HG02642 (cell line): ENCODE data around the gene ABHD2.
A peak's percentile ranks its signal among the peaks of the same experiment; 100 is the strongest.
"Not testable (repeated sequence)": the region's sequence is repeated elsewhere in the genome, so short reads cannot be mapped to it uniquely, and the experiment has no call there.

Experiments used
- ATAC-seq: cut with Tn5 transposase; IDR thresholded peaks from one replicate; pipeline ENCODE4 v1.9.1; 2021; ENCODE audit warnings: mild to moderate bottlenecking; ENCODE audit not compliant: unreplicated experiment, poor library complexity

The ABHD2 gene, protein sequence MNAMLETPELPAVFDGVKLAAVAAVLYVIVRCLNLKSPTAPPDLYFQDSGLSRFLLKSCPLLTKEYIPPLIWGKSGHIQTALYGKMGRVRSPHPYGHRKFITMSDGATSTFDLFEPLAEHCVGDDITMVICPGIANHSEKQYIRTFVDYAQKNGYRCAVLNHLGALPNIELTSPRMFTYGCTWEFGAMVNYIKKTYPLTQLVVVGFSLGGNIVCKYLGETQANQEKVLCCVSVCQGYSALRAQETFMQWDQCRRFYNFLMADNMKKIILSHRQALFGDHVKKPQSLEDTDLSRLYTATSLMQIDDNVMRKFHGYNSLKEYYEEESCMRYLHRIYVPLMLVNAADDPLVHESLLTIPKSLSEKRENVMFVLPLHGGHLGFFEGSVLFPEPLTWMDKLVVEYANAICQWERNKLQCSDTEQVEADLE

DNA sequence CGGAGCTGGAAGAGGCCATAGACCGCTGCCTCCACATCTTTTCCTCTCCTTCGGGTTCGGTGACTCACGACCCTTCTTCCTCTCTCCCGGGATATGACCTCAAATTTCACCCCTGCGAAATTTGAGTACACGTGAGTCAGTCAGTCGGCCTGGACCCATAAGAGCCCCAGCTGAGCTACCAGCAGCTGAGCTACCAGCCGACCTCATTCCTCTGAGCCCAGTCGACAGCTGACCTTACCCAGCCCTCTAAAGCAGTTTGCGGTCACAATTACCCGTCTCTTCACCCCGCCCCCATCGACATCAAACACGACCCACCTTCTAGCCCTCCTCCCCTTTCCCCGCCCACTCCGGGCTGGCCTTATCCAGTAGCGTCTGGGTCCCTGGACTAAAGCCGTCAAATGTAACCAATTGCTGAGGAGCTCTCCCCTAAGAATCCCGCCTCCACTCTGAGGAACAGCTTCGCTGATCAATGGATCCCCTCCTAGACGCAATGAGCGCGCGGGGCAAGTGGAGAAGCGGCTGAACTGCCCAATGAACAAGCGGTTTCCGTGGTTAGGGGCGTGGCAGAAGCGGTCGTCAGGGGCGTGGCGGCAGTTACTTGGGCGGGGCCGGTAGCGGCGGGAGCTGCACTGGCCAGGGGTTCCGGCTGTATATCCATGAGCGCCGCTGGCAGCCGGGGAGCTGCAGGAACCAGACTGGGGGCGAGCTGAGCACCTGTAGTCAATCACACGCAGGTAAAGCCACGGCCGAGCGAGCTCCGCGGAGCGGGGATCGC lies at the start of gene ABHD2:
TSS of gene ABHD2 (plus strand) at position 627 of the 775 bp plus-strand sequence. CDS start 27,872 bp downstream, outside the sequence.
- peak; percentile 97 for ATAC-seq

DNA sequence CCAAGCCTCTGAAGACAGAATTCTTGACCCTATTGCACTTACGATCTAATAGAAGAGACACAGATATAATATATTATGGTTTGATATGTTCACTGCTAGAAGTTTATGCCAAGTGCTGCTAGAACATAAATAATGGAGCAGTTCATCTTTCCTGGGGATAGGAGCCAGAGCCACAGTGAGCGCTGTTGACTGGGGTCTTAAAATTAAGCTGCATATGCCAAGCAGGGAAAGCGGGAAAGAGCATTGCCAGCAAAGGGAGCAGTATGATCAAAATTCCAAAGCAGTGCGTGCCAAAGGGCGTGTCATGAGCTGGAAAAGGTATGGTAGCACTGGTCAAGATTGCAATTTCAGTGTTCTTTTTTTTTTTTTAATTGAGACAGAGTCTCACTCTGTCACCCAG lies 49.1 kb upstream of the ABHD2 start:
- no peak for ATAC-seq

DNA sequence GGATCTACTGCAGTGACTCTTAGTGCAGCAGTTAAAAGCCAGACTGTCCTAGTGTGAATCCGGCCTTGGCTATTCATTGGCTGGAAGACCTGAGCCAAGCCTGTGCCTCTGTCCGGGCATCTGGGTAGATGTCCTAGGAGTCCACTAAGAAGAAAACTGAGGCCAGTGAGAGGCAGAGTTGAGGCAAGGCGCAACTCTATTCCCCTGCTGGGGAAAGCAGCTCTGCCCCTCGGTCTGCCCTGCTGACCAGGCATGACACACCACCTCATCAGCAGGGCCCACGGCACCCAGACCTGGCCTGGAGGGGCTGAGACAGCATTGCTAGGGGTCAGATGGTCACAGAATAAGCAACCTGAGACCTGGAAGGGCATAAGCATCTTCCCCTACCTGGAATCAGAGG lies 46.7 kb upstream of the ABHD2 start:
- no peak for ATAC-seq

DNA sequence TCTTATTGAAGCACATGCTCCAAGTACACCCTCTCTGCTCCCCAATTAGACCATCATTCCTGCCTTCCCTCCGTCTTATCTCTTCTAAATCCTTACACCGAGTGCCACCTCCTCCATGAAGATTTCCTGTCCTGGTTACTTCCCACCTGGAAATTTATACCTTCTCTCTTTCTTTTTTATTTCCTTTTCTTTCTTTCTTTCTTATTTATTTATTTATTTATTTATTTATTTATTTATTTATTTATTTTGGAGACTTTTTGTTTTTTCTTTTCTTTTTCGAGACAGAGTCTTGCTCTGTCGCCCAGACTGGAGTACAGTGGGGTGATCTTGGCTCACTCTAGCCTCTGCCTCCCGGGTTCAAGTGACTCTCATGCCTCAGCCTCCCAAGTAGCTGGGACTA lies 45.9 kb upstream of the ABHD2 start:
- ATAC-seq = no peak

DNA sequence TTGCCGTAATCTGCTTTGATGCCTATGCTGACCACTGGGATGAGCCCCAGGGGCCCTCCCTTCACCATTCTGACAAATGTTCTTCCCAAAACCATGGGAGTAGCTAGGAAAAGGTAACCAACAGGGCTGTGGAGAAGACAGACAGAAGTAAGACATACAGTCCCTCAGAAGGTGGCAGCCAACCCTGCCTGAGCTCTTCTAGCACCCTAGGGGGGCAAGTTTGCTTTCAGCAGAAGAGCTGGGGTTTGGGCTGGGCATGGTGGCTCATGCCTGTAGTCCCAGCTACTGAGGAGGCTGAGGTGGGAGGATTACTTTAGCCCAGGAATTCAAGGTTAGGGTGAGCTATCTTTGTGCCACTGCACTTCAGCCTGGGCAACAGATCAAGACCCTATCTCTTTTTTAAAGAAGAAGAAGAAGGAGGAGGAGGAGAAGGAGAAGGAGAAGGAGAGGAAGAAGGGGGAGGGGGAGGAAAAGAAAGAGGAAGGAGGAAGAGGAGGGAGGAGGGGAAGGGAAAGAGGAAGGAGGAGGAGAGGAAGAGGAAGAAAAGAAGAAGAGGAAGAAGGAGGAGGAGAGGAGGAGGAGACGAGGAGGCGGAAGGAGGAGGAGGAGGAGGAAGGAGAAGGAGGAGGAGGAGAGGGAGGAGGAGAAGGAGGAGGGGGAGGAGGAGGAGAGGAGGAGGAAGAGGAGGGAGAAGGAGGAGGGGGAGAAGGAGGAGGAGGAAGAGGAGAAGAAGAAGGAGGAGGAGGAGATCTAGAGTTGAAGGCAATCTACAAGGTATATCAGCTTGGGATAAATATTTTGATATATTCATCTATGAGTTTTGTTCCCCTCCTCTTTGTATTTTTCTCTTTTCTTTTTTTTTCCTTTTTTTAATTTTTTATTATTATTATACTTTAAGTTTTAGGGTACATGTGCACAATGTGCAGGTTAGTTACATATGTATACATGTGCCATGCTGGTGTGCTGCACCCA lies 44.9 kb upstream of the ABHD2 start:
- no peak for ATAC-seq

DNA sequence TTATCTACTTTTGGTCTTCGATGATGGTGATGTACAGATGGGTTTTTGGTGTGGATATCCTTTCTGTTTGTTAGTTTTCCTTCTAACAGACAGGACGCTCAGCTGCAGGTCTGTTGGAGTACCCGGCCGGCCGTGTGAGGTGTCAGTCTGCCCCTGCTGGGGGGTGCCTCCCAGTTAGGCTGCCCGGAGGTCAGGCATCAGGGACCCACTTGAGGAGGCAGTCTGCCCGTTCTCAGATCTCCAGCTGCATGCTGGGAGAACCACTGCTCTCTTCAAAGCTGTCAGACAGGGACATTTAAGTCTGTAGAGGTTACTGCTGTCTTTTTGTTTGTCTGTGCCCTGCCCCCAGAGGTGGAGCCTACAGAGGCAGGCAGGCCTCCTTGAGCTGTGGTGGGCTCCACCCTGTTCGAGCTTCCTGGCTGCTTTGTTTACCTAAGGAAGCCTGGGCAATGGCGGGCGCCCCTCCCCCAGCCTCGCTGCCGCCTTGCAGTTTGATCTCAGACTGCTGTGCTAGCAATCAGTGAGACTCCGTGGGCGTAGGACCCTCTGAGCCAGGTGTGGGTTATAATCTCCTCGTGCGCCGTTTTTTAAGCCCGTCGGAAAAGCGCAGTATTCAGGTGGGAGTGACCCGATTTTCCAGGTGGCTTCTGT lies 39.1 kb upstream of the ABHD2 start:
- ATAC-seq = not testable (repeated sequence)

DNA sequence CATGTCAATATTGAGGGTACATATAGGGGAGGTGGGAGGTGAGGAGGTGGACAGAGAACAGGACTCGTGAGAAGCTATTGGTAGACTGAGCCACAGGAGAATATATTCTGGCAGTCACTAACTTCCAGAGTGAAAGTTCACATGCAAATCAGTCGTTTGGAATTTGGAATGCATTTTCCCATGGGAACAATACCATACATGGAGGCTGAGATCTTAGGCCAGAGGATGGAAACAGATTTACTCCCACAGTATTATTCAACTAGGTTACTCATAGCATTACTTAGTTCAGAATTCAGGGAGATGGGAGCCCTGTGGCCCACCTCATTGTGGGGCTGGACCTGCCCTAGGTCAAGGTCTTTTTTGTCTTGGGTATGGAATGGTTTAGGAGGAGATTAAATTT lies 36.4 kb upstream of the ABHD2 start:
- no peak for ATAC-seq

DNA sequence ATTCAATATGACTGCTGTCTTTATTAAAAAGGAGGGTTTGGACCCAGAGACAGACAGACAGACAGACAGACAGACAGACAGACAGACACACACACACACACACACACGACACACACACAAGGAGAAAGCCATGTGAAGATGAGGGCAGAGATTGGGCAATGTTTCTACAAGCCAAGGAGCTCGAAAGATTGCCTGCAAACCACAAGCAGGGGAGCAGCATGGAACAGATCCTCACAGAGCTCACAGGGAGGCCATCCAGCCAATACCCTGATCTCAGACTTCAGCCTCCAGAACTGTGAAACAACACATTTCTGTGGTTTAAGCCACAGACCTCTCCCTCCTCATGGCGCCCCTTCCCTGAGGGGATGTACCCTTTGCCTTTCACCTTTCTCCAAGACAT lies 35.8 kb upstream of the ABHD2 start:
- ATAC-seq = no peak

DNA sequence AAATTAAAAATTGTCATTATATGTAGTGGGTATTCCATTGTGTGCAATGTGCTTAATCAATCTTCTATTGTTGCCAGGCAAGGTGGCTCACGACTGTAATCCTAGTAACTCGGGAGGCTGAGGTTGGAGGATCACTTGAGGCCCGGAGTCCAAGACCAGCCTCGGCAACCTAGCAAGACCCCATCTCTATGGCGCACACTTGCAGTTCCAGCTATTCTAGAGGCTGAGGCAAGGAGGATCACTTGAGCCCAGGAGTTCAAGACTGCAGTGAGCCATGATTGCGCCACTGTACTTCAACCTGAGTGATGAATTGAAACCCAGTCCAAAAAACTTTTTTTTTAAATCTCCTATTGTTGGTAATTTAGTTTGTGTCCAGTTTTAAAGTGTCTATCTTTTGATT lies 33.4 kb upstream of the ABHD2 start:
- ATAC-seq = no peak

DNA sequence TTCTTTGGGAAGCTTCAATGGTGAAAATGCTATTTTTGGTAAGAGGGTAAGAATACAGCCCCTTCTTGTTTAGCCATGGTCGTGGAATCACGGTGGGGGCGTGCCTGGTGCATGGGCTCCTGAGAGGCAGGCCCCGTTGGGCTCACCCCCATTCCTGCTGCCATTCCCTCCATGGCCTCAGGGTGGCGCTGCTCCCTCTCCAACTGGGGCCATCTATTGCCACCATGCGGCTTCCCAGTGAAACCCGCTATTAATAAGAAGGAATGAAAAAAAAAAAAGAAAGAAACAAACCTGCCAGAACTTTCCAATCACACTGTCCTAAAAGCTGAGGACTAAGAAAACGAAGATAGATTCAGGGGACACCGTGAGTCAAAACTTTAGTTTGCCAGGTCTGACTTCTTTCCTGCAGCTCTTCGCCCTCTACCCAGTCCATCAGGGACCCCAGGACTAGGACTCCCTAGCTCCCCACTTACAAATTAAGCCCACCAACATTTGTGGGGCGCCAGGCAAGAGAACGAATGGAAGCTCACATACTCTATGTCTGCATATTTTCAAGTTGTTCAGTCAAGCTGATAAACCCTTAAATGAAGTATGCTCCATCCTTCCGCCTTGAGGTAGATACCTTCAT lies 30.6 kb upstream of the ABHD2 start:
- ATAC-seq = peak; percentile 76

DNA sequence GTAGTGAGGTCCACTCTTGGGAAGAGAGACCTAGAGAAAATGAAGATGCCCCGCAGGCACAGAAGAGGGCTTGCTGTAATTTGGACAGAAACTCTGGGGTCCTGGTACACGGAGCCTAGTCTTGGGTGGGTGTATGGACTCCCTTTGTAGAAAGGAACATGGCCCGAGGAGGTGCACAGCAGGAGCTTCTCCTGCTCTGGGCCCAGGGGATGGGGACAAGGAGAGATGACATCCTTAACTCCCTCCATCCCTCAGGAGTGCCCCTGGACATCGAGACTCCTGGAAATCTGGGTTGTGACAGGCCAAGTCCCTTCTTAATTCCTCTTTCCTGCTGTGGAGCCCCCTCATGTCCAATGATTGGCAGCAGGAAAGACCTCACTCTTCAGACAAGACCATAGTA lies 29.9 kb upstream of the ABHD2 start:
- ATAC-seq = no peak

DNA sequence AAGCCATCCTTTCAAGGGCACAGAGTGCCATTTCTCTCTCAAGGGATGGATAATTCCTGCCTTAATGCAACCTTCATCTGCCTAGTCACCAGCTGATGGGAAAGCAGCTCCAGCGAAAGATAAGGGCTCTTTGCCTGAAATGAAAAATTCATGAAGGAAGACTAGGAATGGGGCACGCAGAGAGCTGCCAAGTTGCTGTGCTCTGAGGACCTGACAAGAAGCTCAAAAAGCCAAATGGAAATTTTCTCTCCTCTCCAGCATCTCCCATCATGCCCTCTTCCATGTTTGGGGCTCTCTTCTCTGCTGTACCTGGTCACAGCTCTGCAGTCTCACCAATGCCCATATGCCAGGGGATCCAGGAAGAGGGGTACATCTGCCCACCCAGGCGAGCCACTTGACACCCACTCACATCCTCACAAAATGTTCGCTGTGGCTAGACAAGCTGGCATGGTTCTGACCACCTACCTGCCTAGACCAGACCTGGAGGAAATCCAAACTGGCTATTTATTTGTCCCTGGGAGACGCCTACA lies 29.3 kb upstream of the ABHD2 start:
- ATAC-seq = no peak

DNA sequence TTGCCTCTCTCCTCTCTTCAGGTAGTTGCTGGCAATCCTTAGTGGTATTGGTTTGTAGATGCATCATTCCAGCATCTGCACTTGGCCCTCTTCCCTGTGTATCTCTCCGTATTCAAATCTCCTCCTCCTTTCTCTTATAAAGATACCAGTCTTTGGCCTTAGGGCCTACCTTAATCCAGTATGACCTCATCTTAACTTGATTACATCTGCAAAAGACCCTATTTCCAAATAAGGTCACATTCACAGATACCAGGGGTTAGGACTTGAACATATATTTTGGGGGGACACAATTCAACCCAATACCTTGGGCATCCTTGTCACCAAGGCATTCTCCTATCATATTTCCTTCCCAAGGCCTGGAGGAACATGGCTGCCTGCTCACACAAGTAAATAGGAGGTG lies 22.0 kb upstream of the ABHD2 start:
- ATAC-seq = no peak

DNA sequence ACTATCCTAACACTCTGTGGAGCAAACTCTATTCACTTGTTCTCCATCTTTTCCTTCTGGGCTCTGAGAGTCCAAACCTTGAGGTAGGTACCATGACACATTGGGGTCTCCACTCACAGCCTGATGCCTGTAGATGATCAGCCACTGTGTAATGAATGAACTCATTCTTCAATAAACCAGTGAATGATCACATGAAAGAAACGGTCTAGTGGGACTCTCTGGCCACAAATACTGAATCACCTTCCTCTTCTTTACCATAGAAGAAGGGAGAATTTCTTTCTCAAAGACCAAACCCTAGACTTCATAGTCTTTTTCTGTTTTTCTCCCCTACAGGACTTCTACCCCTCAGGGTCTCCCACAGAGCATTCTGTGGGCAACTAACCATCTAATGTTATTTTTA lies 20.5 kb upstream of the ABHD2 start:
- peak; percentile 21 for ATAC-seq

DNA sequence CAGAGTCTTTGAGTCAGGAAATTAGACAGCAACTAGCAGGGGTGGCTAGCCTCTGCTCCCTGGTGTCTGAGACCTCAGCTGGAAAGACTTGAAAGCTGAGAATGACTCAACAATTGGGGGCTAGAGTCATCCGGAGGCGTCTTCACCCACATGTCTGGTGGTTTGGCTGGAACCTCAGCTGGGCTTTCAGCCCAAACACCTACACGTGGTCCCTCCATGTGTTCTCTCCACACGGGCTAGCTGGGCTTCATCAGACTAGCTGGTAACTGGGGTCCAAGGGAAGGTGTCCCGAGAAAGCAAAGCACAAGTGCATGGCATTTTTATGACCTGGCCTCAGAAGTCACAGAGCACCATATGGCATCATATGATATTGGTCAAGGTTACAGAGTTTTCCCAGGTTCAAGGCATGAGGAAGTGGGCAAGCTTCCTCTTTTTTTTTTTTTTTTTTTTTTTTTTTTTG lies 19.9 kb upstream of the ABHD2 start:
- peak; percentile 95 for ATAC-seq

DNA sequence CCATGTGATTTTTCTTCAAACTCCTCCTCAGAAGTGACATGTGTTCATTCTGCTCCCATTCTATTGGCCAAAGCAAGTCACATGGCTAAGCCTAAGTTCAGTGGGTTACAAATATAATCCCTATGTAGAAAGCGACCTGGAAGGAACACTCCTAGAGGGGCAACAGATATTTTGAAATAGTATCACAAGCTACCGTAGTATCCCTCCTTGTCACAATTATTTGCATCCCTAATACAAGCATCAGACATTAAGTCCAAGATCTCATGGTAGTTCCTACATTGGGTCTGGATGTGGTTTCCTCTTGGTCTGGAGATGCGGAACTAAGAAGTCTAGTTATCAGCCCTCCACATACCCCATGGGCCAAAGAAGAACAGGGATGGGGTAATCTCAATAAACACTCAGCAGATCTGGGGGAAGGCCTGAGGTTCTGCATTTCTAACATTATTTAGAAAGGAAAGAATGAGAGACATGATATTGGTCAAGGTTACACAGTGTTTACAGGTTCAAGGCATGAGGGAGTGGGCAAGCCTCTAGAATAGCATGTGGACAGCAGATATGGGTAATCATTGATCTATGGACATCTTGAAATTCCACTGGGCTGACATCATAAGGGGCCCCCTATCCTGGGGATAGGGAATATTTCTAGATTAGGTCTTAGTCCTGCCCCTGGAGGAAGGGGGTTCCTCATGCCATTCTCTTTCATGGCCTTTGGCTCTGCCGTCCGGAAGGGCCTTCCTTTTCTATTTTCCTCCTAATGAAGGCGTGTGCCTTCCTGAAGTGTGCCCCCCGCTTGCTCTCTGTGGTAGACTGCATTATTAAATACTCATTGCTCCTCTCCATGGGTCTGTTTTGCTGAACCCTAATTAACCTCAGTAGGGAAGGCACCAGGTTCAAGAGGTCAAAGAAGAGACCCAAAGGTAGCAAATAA lies 17.8 kb upstream of the ABHD2 start:
- ATAC-seq = no peak

DNA sequence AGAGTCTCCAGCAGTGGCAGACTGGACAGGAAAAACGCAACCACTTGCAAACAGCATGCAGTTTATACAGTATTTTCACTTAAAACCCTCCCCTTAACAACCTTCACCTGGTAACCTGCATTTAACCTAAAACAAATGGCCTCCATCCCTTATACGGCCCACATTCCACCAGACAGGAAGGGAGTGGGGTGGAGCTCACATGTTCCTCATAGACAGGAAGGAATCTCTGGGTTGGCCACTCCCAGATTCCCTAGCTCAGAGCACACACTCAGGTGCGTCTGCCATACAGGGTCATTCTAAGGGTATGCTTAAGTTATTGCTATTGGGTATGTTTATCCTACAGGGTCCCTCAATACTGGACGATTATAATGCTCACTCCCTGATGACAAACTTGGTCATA lies 16.8 kb upstream of the ABHD2 start:
- no peak for ATAC-seq

DNA sequence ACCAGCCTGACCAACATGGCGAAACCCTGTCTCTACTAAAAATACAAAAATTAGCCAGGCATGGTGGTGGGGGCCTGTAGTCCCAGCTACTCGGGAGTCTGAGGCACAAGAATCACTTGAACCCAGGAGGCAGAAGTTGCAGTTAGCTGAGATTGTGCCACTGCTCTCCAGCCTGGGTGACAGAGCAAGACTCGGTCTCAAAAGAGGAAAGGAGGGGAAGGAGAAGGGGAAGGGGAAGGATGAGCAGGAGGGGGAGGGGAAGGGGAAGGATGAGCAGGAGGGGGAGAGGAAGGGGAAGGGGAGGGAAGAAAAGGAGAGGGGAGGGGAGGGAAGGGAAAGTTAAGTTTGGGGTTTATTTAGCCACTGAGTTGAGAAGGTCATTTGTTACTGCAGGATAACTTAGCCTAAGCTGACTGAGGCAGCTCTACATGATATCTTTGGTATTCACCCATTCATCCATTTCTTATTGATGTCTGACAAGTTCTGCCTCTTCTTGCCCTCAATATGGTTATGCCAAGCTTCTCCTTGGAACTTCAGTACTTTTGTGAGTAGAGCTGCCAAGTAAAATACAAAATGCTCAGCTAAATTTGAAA lies 15.9 kb upstream of the ABHD2 start:
- no peak for ATAC-seq
